Measurements from ENCODE around the gene CFAP58. TPM values are rescaled to one million over a fixed set of nuclear protein-coding genes. Genes with fewer than 3 reads are reported as not detected.
A peak's percentile ranks its signal among the peaks of the same experiment; 100 is the strongest.

The CFAP58 gene
- total RNA-seq, 1 donor from 2014 or later = 0.53 TPM

- H3K27me3 ChIP-seq (ENCODE audit: control insufficient read depth, insufficient read depth, low read length) = no peaks in the 10 kb centered on the region
- FAIRE-seq = no peak
- no peak for TF ChIP-seq CTCF (IDR thresholded peaks at IDR 0.05; ENCODE audit: insufficient read depth, low read length, severe bottlenecking)
- DNase-seq (ENCODE audit: low read depth) = no peak
- H3K36me3 ChIP-seq (ENCODE audit: control insufficient read depth, insufficient read depth, low read length) = no peaks in the 10 kb centered on the region
- H3K4me3 ChIP-seq (ENCODE audit: low read depth, low read length) = no peak overlapping the region
Measured at GRCh38 chr10:104416851-104417250, 63.2 kb downstream of the CFAP58 start.

GRCh38 chr10:104417637-104418292 lies 64.1 kb downstream of the CFAP58 start:
- TF ChIP-seq CTCF (IDR thresholded peaks at IDR 0.05; ENCODE audit: insufficient read depth, low read length, severe bottlenecking) = no peak
- no peaks in the 10 kb centered on the region for H3K36me3 ChIP-seq (ENCODE audit: control insufficient read depth, insufficient read depth, low read length)
- no peaks in the 10 kb centered on the region for H3K27me3 ChIP-seq (ENCODE audit: control insufficient read depth, insufficient read depth, low read length)
- no peak overlapping the region for H3K4me3 ChIP-seq (ENCODE audit: low read depth, low read length)
- FAIRE-seq (no peak), DNase-seq (ENCODE audit: low read depth) (no peak)

GRCh38 chr10:104424719-104425118 lies 71.1 kb downstream of the CFAP58 start:
- TF ChIP-seq CTCF (IDR thresholded peaks at IDR 0.05; ENCODE audit: insufficient read depth, low read length, severe bottlenecking) = no peak
- DNase-seq (ENCODE audit: low read depth) = peak; percentile 95
- Histone ChIP-seq H3K36me3 (ENCODE audit: control insufficient read depth, insufficient read depth, low read length) (no peaks in the 10 kb centered on the region), H3K4me3 (ENCODE audit: low read depth, low read length) (no peak overlapping the region), H3K27me3 (ENCODE audit: control insufficient read depth, insufficient read depth, low read length) (no peaks in the 10 kb centered on the region)
- peak; percentile 95 for FAIRE-seq

- no peak for FAIRE-seq
- Histone ChIP-seq H3K27me3 (ENCODE audit: control insufficient read depth, insufficient read depth, low read length) (no peaks in the 10 kb centered on the region), H3K4me3 (ENCODE audit: low read depth, low read length) (no peak overlapping the region), H3K36me3 (ENCODE audit: control insufficient read depth, insufficient read depth, low read length) (no peaks in the 10 kb centered on the region)
- no peak for TF ChIP-seq CTCF (IDR thresholded peaks at IDR 0.05; ENCODE audit: insufficient read depth, low read length, severe bottlenecking)
- no peak for DNase-seq (ENCODE audit: low read depth)
Measured at GRCh38 chr10:104427989-104428388, 74.4 kb downstream of the CFAP58 start.

GRCh38 chr10:104429846-104430245 lies 76.2 kb downstream of the CFAP58 start:
- FAIRE-seq (no peak), DNase-seq (ENCODE audit: low read depth) (no peak)
- no peak overlapping the region for H3K4me3 ChIP-seq (ENCODE audit: low read depth, low read length)
- H3K36me3 ChIP-seq (ENCODE audit: control insufficient read depth, insufficient read depth, low read length) = no peaks in the 10 kb centered on the region
- no peaks in the 10 kb centered on the region for H3K27me3 ChIP-seq (ENCODE audit: control insufficient read depth, insufficient read depth, low read length)
- TF ChIP-seq CTCF (IDR thresholded peaks at IDR 0.05; ENCODE audit: insufficient read depth, low read length, severe bottlenecking) = no peak

GRCh38 chr10:104430360-104430759 lies 76.7 kb downstream of the CFAP58 start:
- H3K4me3 ChIP-seq (ENCODE audit: low read depth, low read length) = no peak overlapping the region
- H3K36me3 ChIP-seq (ENCODE audit: control insufficient read depth, insufficient read depth, low read length) = no peaks in the 10 kb centered on the region
- H3K27me3 ChIP-seq (ENCODE audit: control insufficient read depth, insufficient read depth, low read length) = no peaks in the 10 kb centered on the region
- FAIRE-seq (no peak), DNase-seq (ENCODE audit: low read depth) (no peak)
- TF ChIP-seq CTCF (IDR thresholded peaks at IDR 0.05; ENCODE audit: insufficient read depth, low read length, severe bottlenecking) = no peak

Data from bronchial epithelial cell (primary cell).